NCI-H510A treated with DMSO at 0.1 percent for 48 hours (cell line): ENCODE data around the gene CCHCR1.

Experiments used
- DNase-seq: peaks from one replicate; lab custom pipeline; 2025; lab: John Stamatoyannopoulos, UW

CCHCR1 gene

GRCh38 chr6:31107052-31107451 is 50.5 kb downstream of the CCHCR1 start:
- DNase-seq, result no peak

- no peak for DNase-seq
These were observed 54.5 kb downstream of the CCHCR1 start for GRCh38 chr6:31103136-31103535.

- no peak for DNase-seq
These were observed 59.1 kb downstream of the CCHCR1 start for GRCh38 chr6:31098449-31098938.

- DNase-seq, result no peak
These were observed 60.9 kb downstream of the CCHCR1 start for GRCh38 chr6:31096656-31097055.

GRCh38 chr6:31096215-31096614 is 61.4 kb downstream of the CCHCR1 start:
- no peak for DNase-seq

GRCh38 chr6:31094389-31094881 is 63.2 kb downstream of the CCHCR1 start:
- no peak for DNase-seq

- DNase-seq, result no peak
These were observed 64.7 kb downstream of the CCHCR1 start for GRCh38 chr6:31092769-31093505.
